Coronary artery (tissue), 2 donors: ENCODE measurements around the gene NTM.

Experiments
- DNase-seq: peaks from one replicate; pipeline ENCODE4 v3.0.0-alpha.2; 2017; ENCODE audit warnings: low spot score
- H3K27ac ChIP-seq, 2 donors: fragments of 200-600 bp; sonication (generic); one replicate each; pipeline ENCODE4 v1.5.1; 2016 to 2019
- H3K4me3 ChIP-seq: fragments of 200-600 bp; sonication (generic); 2 replicates; pipeline ENCODE4 v1.5.1; 2016; ENCODE audit warnings: mild to moderate bottlenecking, moderate library complexity
- CTCF ChIP-seq: fragments of 200-600 bp; sonication (generic); IDR thresholded peaks from one replicate; pipeline ENCODE4 v1.5.1; 2019; ENCODE audit warnings: antibody characterized with exemption

The NTM gene

GRCh38 chr11:131662993-131663392 is 292.6 kb downstream of the NTM start:
- TF ChIP-seq CTCF = no peak
- H3K4me3 ChIP-seq = no peak overlapping the region
- DNase-seq = no peak
- H3K27ac ChIP-seq = no peak overlapping the region

GRCh38 chr11:131663405-131664200 is 293.2 kb downstream of the NTM start:
- TF ChIP-seq CTCF = no peak
- no peak overlapping the region for H3K4me3 ChIP-seq
- DNase-seq = no peak
- H3K27ac ChIP-seq = no peak overlapping the region

- H3K4me3 ChIP-seq = no peak overlapping the region
- TF ChIP-seq CTCF = no peak
- no peak for DNase-seq
- no peak overlapping the region for H3K27ac ChIP-seq
Observed at GRCh38 chr11:131664293-131664692, 293.9 kb downstream of the NTM start.

- Histone ChIP-seq H3K27ac (no peak overlapping the region), H3K4me3 (no peak overlapping the region)
- no peak for DNase-seq
- TF ChIP-seq CTCF = no peak
Observed at GRCh38 chr11:131664816-131665215, 294.4 kb downstream of the NTM start.

- H3K4me3 ChIP-seq = no peak overlapping the region
- no peak overlapping the region for H3K27ac ChIP-seq
- TF ChIP-seq CTCF = no peak
- DNase-seq = no peak
Observed at GRCh38 chr11:131665344-131665968, 295.0 kb downstream of the NTM start.

- TF ChIP-seq CTCF = no peak
- Histone ChIP-seq H3K27ac (no peak overlapping the region), H3K4me3 (no peak overlapping the region)
- no peak for DNase-seq
Observed at GRCh38 chr11:131666006-131666405, 295.6 kb downstream of the NTM start.

- no peak overlapping the region for H3K27ac ChIP-seq
- no peak for DNase-seq
- no peak overlapping the region for H3K4me3 ChIP-seq
- no peak for TF ChIP-seq CTCF
Observed at GRCh38 chr11:131666617-131667016, 296.2 kb downstream of the NTM start.
